IMR-90 (cell line): ENCODE data around the gene ARHGAP10. TPM values are rescaled to one million over a fixed set of nuclear protein-coding genes. Genes with fewer than 3 reads are reported as not detected.

Experiments used
- ATAC-seq: fragments of 200-7000 bp; cut with Tn5 transposase; 2 replicates; pipeline ENCODE4 v1.9.1; 2020; ENCODE audit warnings: low read depth, mild to moderate bottlenecking, moderate library complexity
- BruUV-seq: library from RNA; stranded (reverse); fragments of 400-500 nt; replicated peaks from 2 replicates; lab custom pipeline; 2021; lab: Mats Ljungman, UMichigan
- CTCF ChIA-PET: fragments of 300-600 bp; formaldehyde crosslinking; extraction: SDS; loops from one replicate; lab custom pipeline; 2021; ENCODE audit warnings: antibody characterized with exemption; lab: Yijun Ruan, JAX
- POLR2A ChIA-PET: fragments of 300-600 bp; sonication (Branson Sonifier 250); formaldehyde crosslinking; loops from one replicate; lab custom pipeline; 2022; ENCODE audit warnings: antibody characterized with exemption; ENCODE audit not compliant: unreplicated experiment; lab: Charles Lee
- DNase-seq: peaks from one replicate; pipeline ENCODE4 v3.0.0; 2013
- H2AFZ ChIP-seq: replicated peaks from 2 replicates; pipeline ENCODE3; 2013; ENCODE audit warnings: low read length, mild to moderate bottlenecking; ENCODE audit not compliant: poor library complexity
- H2AK5ac ChIP-seq: 2 replicates; pipeline ENCODE4 v1.6.1; 2013; ENCODE audit warnings: low read depth, low read length, inconsistent platforms
- H2AK9ac ChIP-seq: replicated peaks from 2 replicates; pipeline ENCODE3; 2013; ENCODE audit warnings: mild to moderate bottlenecking, low read depth, low read length, moderate library complexity; ENCODE audit not compliant: poor library complexity
- H2BK120ac ChIP-seq: 2 replicates; pipeline ENCODE4 v1.6.1; 2013; ENCODE audit warnings: low read depth, low read length, inconsistent platforms
- H2BK15ac ChIP-seq: 3 replicates; pipeline ENCODE4 v1.6.1; 2013; ENCODE audit warnings: low read depth, low read length, inconsistent platforms
- H2BK20ac ChIP-seq: 2 replicates; pipeline ENCODE4 v1.6.1; 2013; ENCODE audit warnings: low read depth, mild to moderate bottlenecking, inconsistent platforms, low read length, moderate library complexity
- H2BK5ac ChIP-seq: 2 replicates; pipeline ENCODE4 v1.6.1; 2013; ENCODE audit warnings: mild to moderate bottlenecking, low read depth, low read length, inconsistent platforms; ENCODE audit not compliant: poor library complexity, severe bottlenecking
- H3K14ac ChIP-seq: replicated peaks from 2 replicates; pipeline ENCODE4 v1.6.1; 2013; ENCODE audit warnings: low read depth, low read length, inconsistent platforms
- H3K18ac ChIP-seq: 2 replicates; pipeline ENCODE4 v1.6.1; 2013; ENCODE audit warnings: low read depth, low read length, control low read depth
- H3K23ac ChIP-seq: 2 replicates; pipeline ENCODE4 v1.6.1; 2013; ENCODE audit warnings: low read depth, low read length, inconsistent platforms
- H3K27ac ChIP-seq: 2 replicates; pipeline ENCODE4 v1.5.1; 2013; ENCODE audit warnings: mild to moderate bottlenecking, control low read depth, low read length; ENCODE audit not compliant: insufficient read depth
- H3K27me3 ChIP-seq: 2 replicates; pipeline ENCODE4 v1.6.1; 2013; ENCODE audit warnings: low read length; ENCODE audit not compliant: control insufficient read depth, insufficient read depth
- H3K36me3 ChIP-seq: 2 replicates; pipeline ENCODE4 v1.6.1; 2013; ENCODE audit warnings: low read length, mixed read lengths; ENCODE audit not compliant: control insufficient read depth, insufficient read depth
- H3K4ac ChIP-seq: 2 replicates; pipeline ENCODE4 v1.6.1; 2013; ENCODE audit warnings: low read depth, low read length, inconsistent platforms
- H3K4me1 ChIP-seq: 2 replicates; pipeline ENCODE4 v1.6.1; 2013; ENCODE audit warnings: low read length, mixed read lengths; ENCODE audit not compliant: control insufficient read depth, insufficient read depth
- H3K4me2 ChIP-seq: 2 replicates; pipeline ENCODE4 v1.6.1; 2013; ENCODE audit warnings: low read depth, mild to moderate bottlenecking, control low read depth, low read length, moderate library complexity
- H3K4me3 ChIP-seq: 2 replicates; pipeline ENCODE4 v1.5.1; 2013; ENCODE audit warnings: low read depth, mild to moderate bottlenecking, control low read depth, low read length, moderate library complexity; ENCODE audit not compliant: insufficient read depth
- H3K56ac ChIP-seq: 2 replicates; pipeline ENCODE4 v1.6.1; 2013; ENCODE audit warnings: low read length, inconsistent platforms; ENCODE audit not compliant: insufficient read depth; ENCODE audit errors: extremely low read depth
- H3K79me1 ChIP-seq, 2 experiments: 2 replicates each; pipeline ENCODE4 v1.6.1; 2013; ENCODE audit warnings: low read length in 2 of 2, inconsistent platforms in 1 of 2, low read depth in 1 of 2
- H3K9ac ChIP-seq: 2 replicates; pipeline ENCODE4 v1.6.1; 2013; ENCODE audit warnings: low read depth, low read length, control low read depth
- H3K9me1 ChIP-seq: 2 replicates; pipeline ENCODE4 v1.6.1; 2013; ENCODE audit warnings: low read length, inconsistent platforms; ENCODE audit not compliant: insufficient read depth
- H3K9me3 ChIP-seq: 2 replicates; pipeline ENCODE4 v1.6.1; 2013; ENCODE audit warnings: low read length; ENCODE audit not compliant: control insufficient read depth, insufficient read depth
- H4K20me1 ChIP-seq: 2 replicates; pipeline ENCODE4 v1.6.1; 2013; ENCODE audit warnings: low read length, inconsistent platforms; ENCODE audit not compliant: insufficient read depth
- H4K5ac ChIP-seq: 2 replicates; pipeline ENCODE4 v1.6.1; 2013; ENCODE audit warnings: mild to moderate bottlenecking, low read depth, low read length, control low read depth
- H4K8ac ChIP-seq, 2 experiments: 2 replicates each; pipeline ENCODE4 v1.6.1; 2013; ENCODE audit warnings: low read depth in 2 of 2, low read length in 2 of 2, control low read depth in 1 of 2, inconsistent platforms in 1 of 2
- H4K91ac ChIP-seq: 2 replicates; pipeline ENCODE4 v1.6.1; 2013; ENCODE audit warnings: low read depth, low read length, inconsistent platforms; ENCODE audit not compliant: insufficient read depth
- BHLHE40 ChIP-seq: fragments of 150-350 bp; IDR thresholded peaks from 2 replicates; pipeline ENCODE4 v1.6.1; 2016; ENCODE audit warnings: mild to moderate bottlenecking, low read depth, low read length
- CEBPB ChIP-seq: IDR thresholded peaks from 2 replicates; pipeline ENCODE4 v1.6.1; 2012; ENCODE audit warnings: low read depth, low read length, improper control_type of control experiment
- CHD1 ChIP-seq: IDR thresholded peaks from 2 replicates; pipeline ENCODE4 v1.6.1; 2012; ENCODE audit warnings: low read depth, low read length, improper control_type of control experiment
- FOS ChIP-seq: fragments of 150-350 bp; IDR thresholded peaks from 2 replicates; pipeline ENCODE4 v1.6.1; 2016; ENCODE audit warnings: low read depth, low read length
- MAZ ChIP-seq: IDR thresholded peaks from 2 replicates; pipeline ENCODE4 v1.6.1; 2012; ENCODE audit warnings: low read depth, mild to moderate bottlenecking, low read length, improper control_type of control experiment, moderate library complexity, borderline replicate concordance
- NFE2L2 ChIP-seq: fragments of 150-350 bp; IDR thresholded peaks from 2 replicates; pipeline ENCODE4 v1.6.1; 2016; ENCODE audit warnings: low read depth, mild to moderate bottlenecking, low read length
- POLR2A ChIP-seq: IDR thresholded peaks from 2 replicates; pipeline ENCODE4 v1.6.1; 2012; ENCODE audit warnings: mild to moderate bottlenecking, low read depth, low read length
- RAD21 ChIP-seq: IDR thresholded peaks from 2 replicates; pipeline ENCODE4 v1.6.1; 2012; ENCODE audit warnings: low read length, improper control_type of control experiment
- WGBS, 2 experiments: methylation state at CpG; one replicate each; pipeline versions ENCODE4 v1.1.5 to v1.1.7; 2013; ENCODE audit warnings: missing lambda C conversion rate in 2 of 2; ENCODE audit not compliant: insufficient read length in 1 of 2; ENCODE audit errors: extremely low coverage in 2 of 2; 5-methylcytosine and 5-hydroxymethylcytosine counted together
- dilution Hi-C: fragments of 300-500 bp; cut with HindIII; formaldehyde crosslinking; loops from one replicate; pipeline ENCODE4 v1.14.3; 2018; ENCODE audit warnings: low sequenced_read_pairs; ENCODE audit not compliant: unreplicated experiment
- in situ Hi-C: fragments of 300-500 bp; cut with MboI; formaldehyde crosslinking; loops from 3 replicates; pipeline ENCODE4 v1.14.3; 2019; ENCODE audit warnings: low sequenced_read_pairs, inconsistent platforms, mixed read lengths
- intact Hi-C: fragments of 100-400 bp; cut with micrococcal nuclease; formaldehyde crosslinking; loops from 2 replicates; pipeline ENCODE4 v1.10.0; 2022
- polyA plus RNA-seq, 3 experiments: library from polyadenylated mRNA; depleted of rRNA; stranded (reverse); fragments of >200 nt; gene quantifications; 2 replicates each; pipeline ENCODE4 v1.2.3, GENCODE V29; 2012; ENCODE audit warnings: low replicate concordance in 1 of 3
- total RNA-seq: library from RNA; depleted of rRNA; stranded (reverse); fragments of >200 nt; gene quantifications from 2 replicates; pipeline ENCODE4 v1.2.3, GENCODE V29; 2012
- TF ChIP-seq, protein P1 (sequence below): fragments of 150-350 bp; IDR thresholded peaks from 2 replicates; pipeline ENCODE4 v1.6.1; 2017; ENCODE audit warnings: mild to moderate bottlenecking, antibody characterized with exemption, low read length, low read depth

The ARHGAP10 gene
- total and polyA plus RNA-seq, 2 of the 4 experiments (the other 2 are of a cell fraction), result 27.1 to 29.4 TPM

DNA sequence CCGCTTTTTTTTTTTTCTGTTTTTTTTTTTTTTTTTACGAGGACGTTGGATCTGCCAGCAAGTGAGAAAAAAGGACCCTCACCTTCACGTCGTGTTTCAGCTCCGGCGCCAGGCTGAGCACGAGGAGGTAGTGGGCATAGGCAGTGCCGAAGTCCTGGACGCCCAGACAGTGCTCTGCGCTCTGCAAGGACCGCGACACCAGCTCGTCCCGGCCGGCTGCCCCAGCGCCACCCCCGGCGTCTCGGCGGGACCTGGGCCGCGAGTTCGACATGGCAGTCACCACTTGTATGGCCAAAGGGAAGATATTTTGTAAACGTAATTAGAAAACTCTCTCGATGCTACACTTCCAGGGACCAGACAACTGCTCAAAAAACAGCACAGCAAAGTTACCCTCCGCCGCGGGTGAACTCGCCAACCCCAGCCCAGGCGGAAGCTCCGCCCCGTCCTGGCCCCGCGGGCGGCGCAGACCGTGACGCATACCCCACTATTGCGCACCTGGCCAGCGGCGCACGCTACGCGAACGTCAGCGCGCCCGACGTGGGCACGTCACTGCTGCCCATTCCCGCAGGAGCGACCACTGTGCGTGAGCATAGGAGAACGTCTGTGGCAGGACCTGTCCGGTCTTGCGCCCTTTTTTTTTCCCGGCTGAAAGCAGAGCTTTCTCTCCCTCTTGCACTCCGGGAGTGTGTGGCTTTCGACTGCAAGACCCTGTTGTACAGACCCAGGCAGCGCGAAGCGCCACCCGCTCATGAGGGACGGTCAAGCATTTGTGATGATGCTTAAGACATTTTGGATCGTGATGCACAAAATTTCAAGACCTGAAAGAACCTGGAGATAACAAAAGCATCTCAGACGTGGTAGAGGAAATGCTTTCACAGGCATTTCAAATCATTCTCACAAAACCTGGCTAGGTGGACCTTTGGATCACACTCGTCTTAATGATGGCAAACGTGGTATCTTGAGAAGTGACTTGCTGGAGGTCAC is 47.9 kb upstream of the ARHGAP10 start, which contains the start of gene PRMT9:
Gene PRMT9, minus strand, starts transcription at position 447 of the 984 bp plus-strand sequence. Its CDS starts 176 bp downstream, at position 271.
- in situ Hi-C loops (no loop called here), dilution Hi-C loops (no loop called here), intact Hi-C loops (loop anchor here (1.0 to 5.0 kb wide), 2 partner anchors 48 to 183 kb away; partner anchors contain the start of gene ARHGAP10)
- peak; percentile 83 for TF ChIP-seq CEBPB
- peak; percentile 69; the same call in 1 of the 2 replicates for TF ChIP-seq MAZ
- TF ChIP-seq CHD1, result peak; percentile 35; the same call in 1 of the 2 replicates
- peak; percentile 19; the same call in 1 of the 2 replicates for TF ChIP-seq NFE2L2
- TF ChIP-seq, protein P1, sequence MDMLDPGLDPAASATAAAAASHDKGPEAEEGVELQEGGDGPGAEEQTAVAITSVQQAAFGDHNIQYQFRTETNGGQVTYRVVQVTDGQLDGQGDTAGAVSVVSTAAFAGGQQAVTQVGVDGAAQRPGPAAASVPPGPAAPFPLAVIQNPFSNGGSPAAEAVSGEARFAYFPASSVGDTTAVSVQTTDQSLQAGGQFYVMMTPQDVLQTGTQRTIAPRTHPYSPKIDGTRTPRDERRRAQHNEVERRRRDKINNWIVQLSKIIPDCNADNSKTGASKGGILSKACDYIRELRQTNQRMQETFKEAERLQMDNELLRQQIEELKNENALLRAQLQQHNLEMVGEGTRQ, result no peak
- TF ChIP-seq FOS, result peak; percentile 92
- TF ChIP-seq POLR2A, result peak; percentile 94
- TF ChIP-seq BHLHE40, result peak; percentile 82
- TF ChIP-seq RAD21, result no peak; the same call in 1 of the 2 replicates
- Histone ChIP-seq H3K18ac (peak within 1 kb of the TSS; percentile 85), H3K9ac (peak within 1 kb of the TSS; percentile 93), H3K23ac (peak within 1 kb of the TSS; percentile 85), H2AFZ (peak within 1 kb of the TSS; percentile 90), H2BK15ac (peak within 1 kb of the TSS; percentile 47; the same call in 2 of the 3 replicates), H2AK5ac (peak within 1 kb of the TSS; percentile 78), H3K27me3 (no peaks in the 10 kb centered on the region), H2BK5ac (peak within 1 kb of the TSS; percentile 76), H3K9me1 (no peaks in the 10 kb centered on the region; the same call in 1 of the 2 replicates), H2BK120ac (peak within 1 kb of the TSS; percentile 81), H2BK20ac (no peak within 1 kb of the TSS), H4K91ac (peak within 1 kb of the TSS; percentile 94), H3K4ac (peak within 1 kb of the TSS; percentile 93), H3K36me3 (peaks cover 4% of the 10 kb centered on the region; the same call in 1 of the 2 replicates), H4K5ac (peak within 1 kb of the TSS; percentile 92), H3K4me1 (no peaks in the 10 kb centered on the region), H3K9me3 (no peaks in the 10 kb centered on the region), H4K20me1 (no peaks in the 10 kb centered on the region), H2AK9ac (peak within 1 kb of the TSS; percentile 65), H3K56ac (peak within 1 kb of the TSS; percentile 92), H4K8ac (peak within 1 kb of the TSS; percentile 89 to 98), H3K14ac (peak within 1 kb of the TSS; percentile 99), H3K4me2 (peak within 1 kb of the TSS; percentile 96), H3K27ac (peak within 1 kb of the TSS; percentile 87), H3K79me1 (peaks cover 0 to 38% of the 10 kb centered on the region in 2 experiments), H3K4me3 (peak within 1 kb of the TSS; percentile 82)
- ChIA-PET POLR2A (interaction anchor here (0.6 to 1.9 kb wide), 7 partner anchors 10 to 1320 kb away, joined by 3 to 19 read pairs (median 5); partner anchors contain the start of genes ARHGAP10 and TMEM184C), CTCF (interaction anchor here (0.6 to 1.4 kb wide), 5 partner anchors 18 to 182 kb away, joined by 3 to 6 read pairs (median 3); no protein-coding TSS in a partner anchor)
- WGBS, 2 experiments, result 0% methylated on average over 33 of the region's 69 CpGs; no CpG with 5 or more reads in 1 of the 2 experiments
- DNase-seq (peak; percentile 97), ATAC-seq (peak; percentile 99)
- no TSS peak for BruUV-seq
